HepG2 (cell line): ENCODE data around the gene EIF4ENIF1. TPM values are rescaled to one million over a fixed set of nuclear protein-coding genes. Genes with fewer than 3 reads are reported as not detected.

Source experiments
- DPF2 ChIP-seq: sonication (generic); formaldehyde crosslinking; IDR thresholded peaks from 2 replicates; pipeline ENCODE4 v1.4.0; 2020; ENCODE audit warnings: mild to moderate bottlenecking, low read depth, missing genetic modification reagents, borderline replicate concordance
- HOXA7 ChIP-seq: sonication (generic); formaldehyde crosslinking; IDR thresholded peaks from 2 replicates; pipeline ENCODE4 v1.8.1; 2022; ENCODE audit warnings: mild to moderate bottlenecking, missing genetic modification reagents, moderate library complexity
- KLF15 ChIP-seq: sonication (generic); formaldehyde crosslinking; IDR thresholded peaks from 2 replicates; pipeline ENCODE4 v1.8.1; 2023; ENCODE audit warnings: borderline replicate concordance, mild to moderate bottlenecking, inconsistent platforms, missing genetic modification reagents, mixed read lengths
- MZF1 ChIP-seq: sonication (generic); formaldehyde crosslinking; IDR thresholded peaks from 2 replicates; pipeline ENCODE4 v1.8.1; 2023; ENCODE audit warnings: mild to moderate bottlenecking, missing genetic modification reagents, borderline replicate concordance
- PAWR ChIP-seq: sonication (generic); formaldehyde crosslinking; IDR thresholded peaks from 2 replicates; pipeline ENCODE4 v1.4.0; 2020; ENCODE audit warnings: missing genetic modification reagents, mild to moderate bottlenecking, borderline replicate concordance
- SIN3A ChIP-seq: IDR thresholded peaks from 2 replicates; pipeline ENCODE4 v1.6.1; 2011; ENCODE audit warnings: low read depth, mild to moderate bottlenecking, control low read depth, low read length, borderline replicate concordance
- SOX6 ChIP-seq, 2 experiments: fragments of 450-650 bp in 1 of 2; sonication (generic) in 1 of 2; formaldehyde crosslinking in 1 of 2; IDR thresholded peaks; 2 replicates each; pipeline versions ENCODE4 v1.4.0 to v1.6.1; 2017 to 2020; ENCODE audit warnings: antibody characterized with exemption in 1 of 2, mild to moderate bottlenecking in 1 of 2, missing genetic modification reagents in 1 of 2
- SSRP1 ChIP-seq: IDR thresholded peaks from 2 replicates; pipeline ENCODE4 v1.6.1; 2016; ENCODE audit warnings: control low read depth
- TAF15 ChIP-seq: fragments of 200-400 bp; formaldehyde crosslinking; IDR thresholded peaks from one replicate; pipeline ENCODE4 v1.6.1; 2018; ENCODE audit warnings: mild to moderate bottlenecking, low read depth, low read length; ENCODE audit not compliant: poor library complexity, severe bottlenecking
- TBL1XR1 ChIP-seq: fragments of 150-350 bp; IDR thresholded peaks from 2 replicates; pipeline ENCODE4 v1.6.1; 2014; ENCODE audit warnings: borderline replicate concordance, low read length; ENCODE audit not compliant: partially characterized antibody
- TEAD3 ChIP-seq: optimal IDR thresholded peaks from 2 replicates; pipeline ENCODE3; 2016; ENCODE audit warnings: borderline replicate concordance
- ZFY ChIP-seq: sonication (generic); formaldehyde crosslinking; IDR thresholded peaks from 2 replicates; pipeline ENCODE4 v1.4.0; 2020; ENCODE audit warnings: missing genetic modification reagents
- ZKSCAN1 ChIP-seq: fragments of 150-350 bp; IDR thresholded peaks from 2 replicates; pipeline ENCODE4 v1.6.1; 2014; ENCODE audit warnings: low read length
- ZNF562 ChIP-seq: sonication (generic); formaldehyde crosslinking; IDR thresholded peaks from 2 replicates; pipeline ENCODE4 v1.8.0; 2022; ENCODE audit warnings: missing genetic modification reagents, borderline replicate concordance
- ZNF577 ChIP-seq: sonication (generic); formaldehyde crosslinking; IDR thresholded peaks from 2 replicates; pipeline ENCODE4 v1.4.0; 2020; ENCODE audit warnings: mild to moderate bottlenecking, low read depth, missing genetic modification reagents, borderline replicate concordance
- ZNF615 ChIP-seq: sonication (generic); formaldehyde crosslinking; IDR thresholded peaks from 2 replicates; pipeline ENCODE4 v1.5.0; 2020; ENCODE audit warnings: mild to moderate bottlenecking, missing genetic modification reagents, borderline replicate concordance
- ZNF674 ChIP-seq: sonication (generic); formaldehyde crosslinking; IDR thresholded peaks from 2 replicates; pipeline ENCODE4 v1.5.0; 2020; ENCODE audit warnings: low read depth, mild to moderate bottlenecking, missing genetic modification reagents
- polyA plus RNA-seq, 8 experiments: library from polyadenylated mRNA; depleted of rRNA in 3 of 8; stranded (reverse) in 7 of 8; unstranded in 1 of 8; fragments of >200 nt; fragmentation: Illumina TruSeq in 4 of 8; extraction: Trizol in 4 of 8; gene quantifications; 2 replicates each; pipeline versions ENCODE4 v1.2.1 to v1.2.3, GENCODE V29; 2011 to 2016; ENCODE audit warnings: low read depth in 4 of 8, missing spikeins in 1 of 8, mixed read lengths in 1 of 8; ENCODE audit not compliant: insufficient read depth in 1 of 8
- total RNA-seq, 5 experiments: library from RNA; depleted of rRNA; stranded (reverse); fragments of >200 nt; fragmentation: Illumina TruSeq; extraction: Trizol; gene quantifications; 2 replicates each; pipeline ENCODE4 v1.2.3, GENCODE V29; 2016; ENCODE audit warnings: low read depth in 1 of 5
- TF ChIP-seq, protein P1 (sequence below): sonication (generic); formaldehyde crosslinking; IDR thresholded peaks from 2 replicates; pipeline ENCODE4 v1.8.0; 2022; ENCODE audit warnings: missing genetic modification reagents, mild to moderate bottlenecking, moderate library complexity, borderline replicate concordance
- TF ChIP-seq, protein P2 (sequence below): IDR thresholded peaks from 2 replicates; pipeline ENCODE4 v1.6.1; 2016; ENCODE audit warnings: missing compliant biosample characterization, missing genetic modification reagents, borderline replicate concordance
- TF ChIP-seq, protein P3 (sequence below): sonication (generic); formaldehyde crosslinking; IDR thresholded peaks from 2 replicates; pipeline ENCODE4 v1.8.1; 2022; ENCODE audit warnings: low read depth, mild to moderate bottlenecking, missing genetic modification reagents
- TF ChIP-seq, protein P4 (sequence below): sonication (generic); formaldehyde crosslinking; IDR thresholded peaks from 2 replicates; pipeline ENCODE4 v1.8.1; 2023; ENCODE audit warnings: missing genetic modification reagents, inconsistent platforms, borderline replicate concordance

Gene EIF4ENIF1
- total and polyA plus RNA-seq, 2 of the 13 experiments (the other 11 are each of a cell fraction or from before 2014, with no cell fraction given), result 11.9 to 12.3 TPM

DNA sequence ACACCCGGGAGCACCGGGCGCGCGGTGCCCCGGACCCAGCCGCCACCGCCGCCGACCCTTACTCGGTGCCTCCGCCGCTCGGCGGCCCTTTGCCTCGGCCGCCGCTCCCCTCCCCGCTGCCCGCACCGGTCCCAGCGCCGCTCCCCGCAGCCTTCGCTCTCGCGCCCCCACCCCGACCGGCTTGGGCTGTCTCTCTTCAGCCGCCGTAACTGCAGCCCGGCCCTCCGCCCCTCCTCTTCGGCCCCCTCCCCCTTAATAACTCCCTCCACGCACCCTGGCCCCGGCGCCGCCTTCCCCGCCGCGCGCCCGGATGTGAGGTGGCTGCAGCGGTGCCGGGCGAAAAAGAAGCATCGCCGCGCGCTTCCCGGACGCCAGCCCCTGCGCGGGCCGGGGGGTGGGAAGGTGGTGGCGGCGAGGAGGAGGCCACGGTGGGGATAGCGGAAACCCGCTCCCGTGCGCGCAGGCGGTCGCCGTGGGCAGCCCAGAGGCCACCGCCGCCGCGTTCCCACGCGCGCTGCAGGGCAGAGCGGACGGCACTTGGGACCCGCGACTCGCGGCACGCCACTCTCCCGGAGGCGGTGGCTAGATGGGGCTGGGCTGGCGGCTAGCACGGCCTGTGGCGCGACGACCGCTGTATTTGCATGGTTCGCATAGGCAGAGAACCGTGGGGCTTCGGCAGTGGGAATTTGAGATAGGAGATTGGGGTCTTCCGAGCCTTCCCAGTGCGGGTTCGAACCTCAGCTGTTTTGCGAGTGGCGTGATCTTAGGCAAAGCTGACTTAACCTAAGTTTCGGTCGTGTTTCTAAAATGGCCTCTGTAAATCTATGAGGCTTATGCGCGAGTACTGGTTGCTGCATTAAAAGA lies at the start of gene EIF4ENIF1 (continued):
- TF ChIP-seq ZNF674, result 0 out of 2 replicates have a peak, but pooled peaks have one; percentile 55
- no peak for TF ChIP-seq TEAD3 (CRISPR knock-in tag)
- peak; percentile 76 for TF ChIP-seq ZFY (CRISPR knock-in tag)
- TF ChIP-seq, protein P1, sequence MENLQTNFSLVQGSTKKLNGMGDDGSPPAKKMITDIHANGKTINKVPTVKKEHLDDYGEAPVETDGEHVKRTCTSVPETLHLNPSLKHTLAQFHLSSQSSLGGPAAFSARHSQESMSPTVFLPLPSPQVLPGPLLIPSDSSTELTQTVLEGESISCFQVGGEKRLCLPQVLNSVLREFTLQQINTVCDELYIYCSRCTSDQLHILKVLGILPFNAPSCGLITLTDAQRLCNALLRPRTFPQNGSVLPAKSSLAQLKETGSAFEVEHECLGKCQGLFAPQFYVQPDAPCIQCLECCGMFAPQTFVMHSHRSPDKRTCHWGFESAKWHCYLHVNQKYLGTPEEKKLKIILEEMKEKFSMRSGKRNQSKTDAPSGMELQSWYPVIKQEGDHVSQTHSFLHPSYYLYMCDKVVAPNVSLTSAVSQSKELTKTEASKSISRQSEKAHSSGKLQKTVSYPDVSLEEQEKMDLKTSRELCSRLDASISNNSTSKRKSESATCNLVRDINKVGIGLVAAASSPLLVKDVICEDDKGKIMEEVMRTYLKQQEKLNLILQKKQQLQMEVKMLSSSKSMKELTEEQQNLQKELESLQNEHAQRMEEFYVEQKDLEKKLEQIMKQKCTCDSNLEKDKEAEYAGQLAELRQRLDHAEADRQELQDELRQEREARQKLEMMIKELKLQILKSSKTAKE (CRISPR knock-in tag), result 0 out of 2 replicates have a peak, but pooled peaks have one; percentile 50
- TF ChIP-seq, protein P2, sequence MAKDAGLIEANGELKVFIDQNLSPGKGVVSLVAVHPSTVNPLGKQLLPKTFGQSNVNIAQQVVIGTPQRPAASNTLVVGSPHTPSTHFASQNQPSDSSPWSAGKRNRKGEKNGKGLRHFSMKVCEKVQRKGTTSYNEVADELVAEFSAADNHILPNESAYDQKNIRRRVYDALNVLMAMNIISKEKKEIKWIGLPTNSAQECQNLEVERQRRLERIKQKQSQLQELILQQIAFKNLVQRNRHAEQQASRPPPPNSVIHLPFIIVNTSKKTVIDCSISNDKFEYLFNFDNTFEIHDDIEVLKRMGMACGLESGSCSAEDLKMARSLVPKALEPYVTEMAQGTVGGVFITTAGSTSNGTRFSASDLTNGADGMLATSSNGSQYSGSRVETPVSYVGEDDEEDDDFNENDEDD (CRISPR knock-in tag), result peak; percentile 57; the same call in 1 of the 2 replicates
- TF ChIP-seq PAWR (CRISPR knock-in tag), result no peak
- TF ChIP-seq TAF15, result peak; percentile 71
- TF ChIP-seq, protein P3, sequence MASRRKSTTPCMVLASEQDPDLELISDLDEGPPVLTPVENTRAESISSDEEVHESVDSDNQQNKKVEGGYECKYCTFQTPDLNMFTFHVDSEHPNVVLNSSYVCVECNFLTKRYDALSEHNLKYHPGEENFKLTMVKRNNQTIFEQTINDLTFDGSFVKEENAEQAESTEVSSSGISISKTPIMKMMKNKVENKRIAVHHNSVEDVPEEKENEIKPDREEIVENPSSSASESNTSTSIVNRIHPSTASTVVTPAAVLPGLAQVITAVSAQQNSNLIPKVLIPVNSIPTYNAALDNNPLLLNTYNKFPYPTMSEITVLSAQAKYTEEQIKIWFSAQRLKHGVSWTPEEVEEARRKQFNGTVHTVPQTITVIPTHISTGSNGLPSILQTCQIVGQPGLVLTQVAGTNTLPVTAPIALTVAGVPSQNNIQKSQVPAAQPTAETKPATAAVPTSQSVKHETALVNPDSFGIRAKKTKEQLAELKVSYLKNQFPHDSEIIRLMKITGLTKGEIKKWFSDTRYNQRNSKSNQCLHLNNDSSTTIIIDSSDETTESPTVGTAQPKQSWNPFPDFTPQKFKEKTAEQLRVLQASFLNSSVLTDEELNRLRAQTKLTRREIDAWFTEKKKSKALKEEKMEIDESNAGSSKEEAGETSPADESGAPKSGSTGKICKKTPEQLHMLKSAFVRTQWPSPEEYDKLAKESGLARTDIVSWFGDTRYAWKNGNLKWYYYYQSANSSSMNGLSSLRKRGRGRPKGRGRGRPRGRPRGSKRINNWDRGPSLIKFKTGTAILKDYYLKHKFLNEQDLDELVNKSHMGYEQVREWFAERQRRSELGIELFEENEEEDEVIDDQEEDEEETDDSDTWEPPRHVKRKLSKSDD (CRISPR knock-in tag), result peak; percentile 57
- TF ChIP-seq ZNF577 (CRISPR knock-in tag), result no peak
- TF ChIP-seq, protein P4, sequence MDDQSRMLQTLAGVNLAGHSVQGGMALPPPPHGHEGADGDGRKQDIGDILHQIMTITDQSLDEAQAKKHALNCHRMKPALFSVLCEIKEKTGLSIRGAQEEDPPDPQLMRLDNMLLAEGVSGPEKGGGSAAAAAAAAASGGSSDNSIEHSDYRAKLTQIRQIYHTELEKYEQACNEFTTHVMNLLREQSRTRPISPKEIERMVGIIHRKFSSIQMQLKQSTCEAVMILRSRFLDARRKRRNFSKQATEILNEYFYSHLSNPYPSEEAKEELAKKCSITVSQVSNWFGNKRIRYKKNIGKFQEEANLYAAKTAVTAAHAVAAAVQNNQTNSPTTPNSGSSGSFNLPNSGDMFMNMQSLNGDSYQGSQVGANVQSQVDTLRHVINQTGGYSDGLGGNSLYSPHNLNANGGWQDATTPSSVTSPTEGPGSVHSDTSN (CRISPR knock-in tag), result no peak
- no peak; the same call in 1 of the 2 replicates for TF ChIP-seq DPF2 (CRISPR knock-in tag)
- TF ChIP-seq ZNF615, result no peak
- TF ChIP-seq KLF15 (CRISPR knock-in tag), result no peak; the same call in 1 of the 2 replicates
- peak; percentile 83; the same call in 1 of the 2 replicates for TF ChIP-seq SIN3A
- no peak for TF ChIP-seq SOX6 (IDR thresholded peaks at IDR 0.05)
- no peak for TF ChIP-seq SOX6 (CRISPR knock-in tag; IDR thresholded peaks at IDR 0.05)
- TF ChIP-seq HOXA7 (CRISPR knock-in tag), result no peak
- TF ChIP-seq ZNF562 (CRISPR knock-in tag), result no peak
- TF ChIP-seq SSRP1, result no peak
- TF ChIP-seq TBL1XR1, result no peak
- no peak for TF ChIP-seq MZF1 (CRISPR knock-in tag)
- TF ChIP-seq ZKSCAN1, result no peak
